ENCODE results near the gene ALPL.

Gene ALPL

DNA sequence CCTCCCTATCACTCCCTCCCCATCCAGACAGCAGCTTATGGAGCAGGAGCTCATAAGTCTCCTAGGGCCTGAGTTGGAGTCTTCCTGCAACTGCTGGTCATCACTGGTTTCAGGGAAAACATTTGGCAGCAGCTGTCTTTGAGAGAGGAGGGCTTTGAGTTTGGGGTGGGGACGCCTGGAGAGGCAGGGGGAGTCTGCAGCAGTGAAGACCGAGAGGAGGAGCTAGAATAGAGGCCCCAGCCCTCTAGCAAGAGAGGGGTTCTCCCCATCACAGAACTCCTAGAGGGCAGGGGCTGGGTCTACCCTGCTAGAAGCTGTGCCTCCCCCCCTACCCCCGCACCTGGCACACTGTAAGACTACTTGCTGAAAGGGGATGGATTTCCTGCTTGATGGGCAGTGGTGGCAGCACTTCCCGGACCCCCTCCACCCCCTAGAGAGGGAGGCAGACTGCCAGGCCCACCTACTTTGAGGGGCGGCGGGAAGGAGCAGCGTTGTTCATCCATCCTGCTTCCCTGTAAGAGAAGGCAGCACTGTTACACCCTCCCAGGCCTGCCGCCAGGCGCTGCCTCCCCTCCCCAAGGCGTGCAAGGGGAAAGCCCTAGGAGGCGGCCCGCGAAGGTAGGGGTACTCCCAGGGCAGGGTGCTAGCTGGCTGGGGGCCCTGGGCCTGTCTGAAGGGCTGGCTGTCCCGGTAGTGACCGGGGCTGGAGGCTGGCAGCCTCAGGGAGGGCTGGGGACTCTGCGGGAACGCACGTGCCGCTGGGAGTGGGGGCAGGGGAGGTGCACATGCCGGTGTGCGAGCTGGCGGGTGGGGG lies 109.5 kb downstream of the ALPL start:
- DNase-seq (ENCODE audit: low spot score), result no peak

DNA sequence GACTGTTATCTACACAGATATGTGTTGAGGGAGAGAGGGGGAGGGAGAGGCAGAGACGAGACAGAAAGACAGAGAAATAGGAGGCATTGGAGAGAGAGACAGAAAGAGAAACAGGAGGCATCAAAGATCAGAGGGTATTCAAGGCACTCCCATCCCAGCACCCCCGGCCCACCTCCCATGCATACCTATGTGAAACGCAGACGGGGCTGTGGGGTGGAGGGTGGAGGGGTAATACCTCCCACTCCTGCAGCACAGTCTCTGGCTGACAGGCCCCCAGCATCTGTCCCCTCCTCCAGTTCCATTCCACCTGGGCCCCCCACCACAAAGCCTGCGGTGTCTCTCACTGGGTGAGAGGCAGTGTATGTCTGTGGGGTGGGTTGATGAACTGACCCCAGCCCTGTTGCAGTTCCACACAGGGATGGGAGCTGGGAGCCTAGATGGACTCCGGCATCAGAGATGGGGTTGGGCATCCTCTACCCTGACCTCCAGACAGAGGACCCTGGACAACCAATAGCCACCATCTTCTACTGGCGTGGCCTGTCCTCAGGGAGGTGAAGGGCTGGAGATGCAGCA lies 110.2 kb downstream of the ALPL start:
- DNase-seq (ENCODE audit: low spot score), result no peak

DNA sequence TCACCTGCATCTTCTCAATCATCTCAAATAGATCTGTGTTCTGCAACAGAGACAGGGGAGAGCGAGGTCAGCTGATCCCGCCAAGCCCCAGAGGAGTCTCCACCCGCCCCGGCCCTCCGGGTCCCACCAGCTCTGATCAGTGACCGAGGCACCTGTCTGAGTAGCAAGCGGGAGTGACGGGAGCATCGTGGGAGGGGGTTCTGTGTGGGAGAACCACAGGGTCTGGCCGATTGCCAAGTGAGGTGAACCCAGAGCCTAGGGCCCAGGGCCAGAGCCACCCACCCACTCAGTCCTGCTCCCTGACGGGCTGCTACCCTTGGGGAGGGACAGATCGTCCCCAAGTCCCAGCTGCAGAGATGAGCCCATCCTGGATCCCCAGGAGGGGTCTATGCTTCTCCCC lies 110.8 kb downstream of the ALPL start:
- DNase-seq (ENCODE audit: low spot score), result no peak

DNA sequence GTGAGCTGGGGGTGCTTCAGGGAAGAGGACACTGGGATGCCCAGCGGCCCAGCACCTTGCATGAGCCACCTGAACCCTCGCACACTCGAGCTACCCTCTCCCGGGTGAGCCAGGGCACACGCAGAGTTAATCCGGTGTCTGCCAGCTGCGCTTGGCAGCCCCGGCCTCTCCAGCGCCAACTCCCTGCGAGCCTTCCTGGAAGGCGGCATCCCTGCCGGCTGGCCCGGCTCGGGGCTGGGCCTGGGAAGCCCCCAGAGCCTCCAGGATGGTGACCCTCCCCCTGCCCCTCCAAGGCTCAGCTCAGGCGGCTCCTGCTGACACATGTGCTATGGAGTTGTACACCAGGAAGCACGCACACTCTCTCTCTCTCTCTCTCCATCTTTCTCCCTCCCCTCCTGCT lies 111.3 kb downstream of the ALPL start:
- no peak for DNase-seq (ENCODE audit: low spot score)

DNA sequence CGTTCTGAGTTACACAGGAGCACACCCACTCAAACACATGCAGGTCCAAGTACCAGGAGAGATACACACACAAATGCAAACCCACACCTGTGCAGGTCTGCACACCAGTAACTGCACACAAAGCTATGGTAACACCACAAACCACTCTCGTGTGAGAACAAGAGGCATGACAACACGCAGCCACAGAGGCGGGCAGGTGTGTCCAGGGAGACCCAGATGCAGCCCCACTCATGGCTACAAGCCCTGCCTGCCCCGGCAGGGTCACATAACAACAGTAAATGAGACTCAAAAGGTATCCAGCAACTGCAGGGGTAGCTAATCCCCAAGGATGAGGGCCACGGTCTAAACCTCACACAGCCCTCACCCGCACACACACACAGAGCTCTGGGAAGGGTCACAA lies 111.8 kb downstream of the ALPL start:
- DNase-seq (ENCODE audit: low spot score), result no peak

DNA sequence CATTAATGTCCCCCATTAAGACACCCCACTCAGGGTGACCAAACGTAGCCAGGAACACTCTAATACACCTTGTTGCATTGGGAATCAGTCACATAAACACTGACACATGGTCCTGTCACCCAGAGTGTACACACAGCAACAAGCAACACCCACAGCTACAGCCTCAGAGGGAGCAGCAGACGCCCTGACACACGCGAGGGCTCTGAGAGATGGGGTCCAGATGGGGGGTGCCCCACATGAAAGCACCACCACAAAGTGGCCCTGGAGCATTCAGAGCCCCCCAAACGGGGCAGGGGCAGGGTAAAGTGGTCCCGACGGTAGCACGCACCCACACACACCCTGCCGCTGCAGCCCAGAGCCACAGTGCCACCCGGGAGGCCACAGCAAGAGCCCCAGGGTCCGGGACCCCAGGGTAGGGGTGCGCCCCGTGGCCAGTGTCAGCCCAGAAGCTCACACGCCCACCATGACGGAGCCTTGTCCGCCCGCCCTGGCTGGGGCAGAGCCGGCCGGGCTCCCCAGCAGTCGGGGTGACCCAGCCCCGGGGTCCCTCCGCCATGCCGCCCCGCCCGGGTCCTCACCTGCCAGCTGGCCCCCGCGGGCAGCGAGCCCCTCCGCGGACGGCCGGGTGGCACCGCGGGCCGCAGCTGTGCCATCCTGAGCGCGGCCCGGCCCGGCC lies 112.7 kb downstream of the ALPL start:
- no peak for DNase-seq (ENCODE audit: low spot score)

DNA sequence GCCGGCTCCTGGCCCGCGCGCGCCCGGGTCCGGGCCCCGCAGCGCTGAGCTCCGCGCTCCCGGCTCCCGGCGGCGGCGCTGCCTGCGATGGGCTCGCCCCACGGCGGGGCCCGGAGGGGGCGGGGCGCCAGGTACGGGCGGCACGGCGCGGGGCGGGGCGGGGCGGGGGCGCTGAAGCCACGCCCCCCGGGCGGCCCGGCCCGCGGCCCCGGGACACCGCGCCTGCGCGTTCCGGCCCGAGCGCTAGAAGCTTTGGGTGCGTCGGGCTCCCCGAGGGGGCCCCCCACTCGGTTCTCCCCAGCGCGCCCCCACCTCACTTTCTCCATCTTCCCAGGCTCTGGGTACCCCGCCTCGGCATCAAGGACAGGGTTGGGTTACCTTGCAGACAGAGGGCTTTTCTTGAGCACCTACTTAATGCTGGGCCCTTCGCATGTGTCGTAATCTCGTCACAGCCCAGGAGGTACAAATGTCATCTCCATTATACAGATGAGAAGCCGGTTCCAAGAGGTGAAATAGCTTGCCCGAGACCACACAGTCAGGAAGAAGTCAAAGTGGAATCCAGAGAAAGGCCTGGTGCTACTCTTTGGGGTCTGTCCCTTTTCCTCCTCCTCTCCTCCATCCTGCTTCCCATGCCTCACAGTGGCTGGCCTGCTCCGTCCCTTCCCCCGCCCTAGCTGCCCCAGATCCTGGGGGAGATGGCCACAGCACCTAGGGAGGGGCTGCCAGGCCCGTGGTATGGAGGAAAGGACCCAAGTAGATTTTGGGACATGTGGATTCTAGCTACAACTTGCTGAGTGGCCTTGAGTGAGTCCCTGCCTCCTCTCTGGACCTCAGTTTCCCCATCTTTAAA lies 113.5 kb downstream of the ALPL start:
- peak; percentile 80 for DNase-seq (ENCODE audit: low spot score)

DNA sequence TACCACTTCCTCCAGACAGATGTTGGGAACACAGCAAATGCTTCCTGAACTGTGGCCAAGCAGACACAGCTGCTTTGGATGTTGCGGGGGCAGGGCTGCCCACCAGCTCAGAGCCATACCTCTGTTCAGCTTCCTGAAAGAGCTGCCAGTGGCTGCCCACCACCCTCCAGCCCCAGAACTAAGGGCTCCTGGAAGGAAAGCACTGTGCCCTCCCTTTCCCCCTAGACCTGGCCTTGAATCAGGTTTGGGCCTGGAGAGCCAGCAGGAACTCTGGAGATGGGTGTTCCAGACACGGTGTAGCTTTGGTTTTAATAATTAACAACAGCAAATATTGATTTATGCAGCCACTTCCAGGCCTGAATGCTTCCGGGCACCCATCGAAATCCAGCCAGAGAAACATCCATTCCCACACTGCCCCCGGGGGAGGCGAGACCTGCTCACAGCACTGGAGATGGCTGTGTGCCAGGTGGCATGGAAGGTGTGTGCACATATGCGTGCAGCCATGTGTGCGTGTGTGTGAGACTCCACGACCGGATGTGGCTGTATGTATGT lies 114.3 kb downstream of the ALPL start:
- DNase-seq (ENCODE audit: low spot score), result no peak

DNA sequence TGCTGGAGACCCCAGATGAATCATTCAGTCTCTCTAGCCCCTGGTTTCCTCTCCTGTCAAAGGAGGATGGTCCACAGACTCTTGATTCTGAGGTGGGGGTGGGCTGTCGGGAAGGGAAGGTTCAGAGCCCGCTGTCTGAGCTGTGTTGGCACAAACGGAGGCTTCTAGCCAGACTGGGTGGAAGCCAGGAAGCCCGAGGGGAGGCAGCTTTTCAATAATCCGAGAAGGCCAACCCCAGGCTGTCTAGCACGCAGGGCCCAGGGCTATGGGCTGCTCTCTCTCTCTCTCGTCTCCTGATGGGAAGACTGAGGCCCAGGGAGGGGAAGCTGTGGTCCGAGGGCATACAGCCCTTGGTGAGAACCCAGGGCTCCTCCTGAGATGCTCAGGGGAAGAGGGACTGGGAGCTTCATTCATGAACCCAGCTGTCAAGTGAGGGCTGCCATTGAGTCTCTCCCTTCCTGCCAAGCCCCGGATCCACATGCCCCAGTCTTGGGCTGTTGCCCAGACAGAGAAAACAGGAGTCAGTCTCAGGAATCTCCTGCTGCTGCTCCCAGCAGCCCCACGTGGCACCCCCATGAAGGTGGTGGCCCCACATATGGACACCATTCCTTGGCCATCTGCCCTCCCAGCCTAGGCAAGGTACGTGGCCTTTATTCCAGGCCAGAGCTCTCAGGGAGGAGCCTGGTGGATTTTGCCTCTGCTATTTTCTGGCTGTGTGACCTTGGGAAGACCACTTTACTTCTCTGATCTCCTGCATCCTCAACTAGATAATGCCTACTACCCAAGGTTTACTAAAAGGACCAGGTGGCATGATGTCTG lies 115.6 kb downstream of the ALPL start:
- no peak for DNase-seq (ENCODE audit: low spot score)

DNA sequence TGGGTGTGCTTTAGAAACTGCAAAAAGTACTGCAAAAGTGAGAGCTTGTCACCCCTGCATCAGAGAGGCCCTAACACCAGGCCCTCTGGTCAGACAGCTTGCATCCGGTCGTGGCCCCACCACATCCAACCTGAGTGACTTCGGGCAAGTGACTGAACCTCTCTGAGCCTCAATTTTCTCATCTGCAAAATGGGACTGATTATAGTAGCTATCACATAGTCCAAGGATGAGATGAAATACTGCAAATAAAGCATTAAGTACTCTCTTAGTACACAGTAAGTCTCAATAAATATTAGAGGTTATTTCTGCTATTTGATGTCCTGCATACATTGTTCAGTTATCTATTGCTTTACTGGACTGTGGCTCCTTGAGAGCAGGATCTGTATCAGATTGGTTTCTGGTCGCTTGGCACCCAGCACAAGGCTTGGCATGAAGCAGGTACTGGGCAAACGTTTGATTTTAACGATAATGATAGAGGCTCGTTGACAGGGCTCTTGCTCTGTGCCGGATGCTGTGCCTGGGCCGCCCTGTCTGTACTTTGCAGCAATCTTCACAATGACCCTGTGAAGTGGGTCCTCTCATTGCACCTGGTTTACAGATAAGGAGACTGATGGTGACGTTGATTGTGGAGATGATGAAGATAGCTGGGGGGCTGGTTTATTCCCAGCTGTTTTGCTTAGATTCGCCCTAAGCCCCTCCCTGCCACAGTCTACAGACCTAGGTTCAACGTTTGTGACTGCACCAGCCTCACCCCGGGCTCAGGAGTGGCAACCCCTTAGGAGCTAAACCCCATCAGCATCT lies 116.4 kb downstream of the ALPL start:
- no peak for DNase-seq (ENCODE audit: low spot score)

DNA sequence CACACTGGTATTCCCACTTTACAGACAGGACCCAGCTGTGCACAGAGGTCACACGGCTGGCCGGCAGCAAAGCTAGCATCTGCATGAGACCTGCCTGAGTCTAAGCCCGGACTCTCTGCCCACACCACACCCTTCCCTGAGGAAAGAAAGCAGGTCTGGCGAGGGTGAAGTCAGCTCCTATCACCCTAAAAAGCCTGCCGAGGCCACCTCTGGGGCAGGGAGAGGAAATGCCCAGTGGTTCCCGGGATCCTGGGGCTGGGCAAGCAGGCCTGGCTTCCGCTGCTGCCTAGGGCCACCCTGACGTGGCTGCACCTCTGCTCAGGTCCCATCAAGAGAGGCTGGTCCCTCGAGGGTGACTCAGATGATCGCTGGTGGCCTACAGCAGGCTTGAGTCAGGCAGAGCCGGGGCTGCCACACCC lies 117.7 kb downstream of the ALPL start:
- no peak for DNase-seq (ENCODE audit: low spot score)
